Embryonic facial prominence (tissue), 1 donor: ENCODE results near the gene CCDC106.

ENCODE experiments used
- DNase-seq: peaks from one replicate; pipeline ENCODE4 v3.0.0-alpha.2; 2016; ENCODE audit errors: extremely low spot score

The CCDC106 gene

DNA sequence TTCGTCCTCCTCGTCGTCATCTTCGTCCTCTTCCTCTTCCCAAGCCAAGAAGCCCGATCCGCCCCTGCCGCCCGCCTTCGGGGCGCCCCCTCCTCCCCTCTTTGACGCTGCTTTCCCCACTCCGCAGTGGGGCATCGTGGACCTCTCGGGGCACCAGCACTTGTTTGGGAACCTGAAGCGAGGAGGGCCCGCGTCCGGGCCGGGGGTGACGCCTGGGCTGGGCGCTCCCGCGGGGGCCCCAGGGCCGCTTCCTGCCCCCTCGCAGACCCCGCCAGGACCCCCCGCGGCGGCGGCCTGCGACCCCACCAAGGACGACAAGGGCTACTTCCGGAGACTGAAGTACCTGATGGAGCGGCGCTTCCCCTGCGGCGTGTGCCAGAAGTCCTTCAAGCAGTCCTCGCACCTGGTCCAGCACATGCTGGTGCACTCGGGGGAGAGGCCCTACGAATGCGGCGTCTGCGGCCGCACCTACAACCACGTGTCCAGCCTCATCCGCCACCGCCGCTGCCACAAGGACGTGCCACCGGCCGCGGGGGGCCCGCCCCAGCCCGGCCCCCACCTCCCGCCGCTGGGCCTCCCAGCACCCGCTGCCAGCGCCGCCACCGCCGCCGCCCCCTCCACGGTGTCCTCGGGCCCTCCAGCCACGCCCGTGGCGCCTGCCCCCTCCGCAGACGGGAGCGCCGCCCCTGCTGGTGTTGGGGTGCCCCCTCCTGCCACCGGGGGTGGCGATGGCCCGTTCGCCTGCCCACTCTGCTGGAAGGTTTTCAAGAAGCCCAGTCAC is 33.9 kb upstream of the CCDC106 start:
- no peak for DNase-seq

DNA sequence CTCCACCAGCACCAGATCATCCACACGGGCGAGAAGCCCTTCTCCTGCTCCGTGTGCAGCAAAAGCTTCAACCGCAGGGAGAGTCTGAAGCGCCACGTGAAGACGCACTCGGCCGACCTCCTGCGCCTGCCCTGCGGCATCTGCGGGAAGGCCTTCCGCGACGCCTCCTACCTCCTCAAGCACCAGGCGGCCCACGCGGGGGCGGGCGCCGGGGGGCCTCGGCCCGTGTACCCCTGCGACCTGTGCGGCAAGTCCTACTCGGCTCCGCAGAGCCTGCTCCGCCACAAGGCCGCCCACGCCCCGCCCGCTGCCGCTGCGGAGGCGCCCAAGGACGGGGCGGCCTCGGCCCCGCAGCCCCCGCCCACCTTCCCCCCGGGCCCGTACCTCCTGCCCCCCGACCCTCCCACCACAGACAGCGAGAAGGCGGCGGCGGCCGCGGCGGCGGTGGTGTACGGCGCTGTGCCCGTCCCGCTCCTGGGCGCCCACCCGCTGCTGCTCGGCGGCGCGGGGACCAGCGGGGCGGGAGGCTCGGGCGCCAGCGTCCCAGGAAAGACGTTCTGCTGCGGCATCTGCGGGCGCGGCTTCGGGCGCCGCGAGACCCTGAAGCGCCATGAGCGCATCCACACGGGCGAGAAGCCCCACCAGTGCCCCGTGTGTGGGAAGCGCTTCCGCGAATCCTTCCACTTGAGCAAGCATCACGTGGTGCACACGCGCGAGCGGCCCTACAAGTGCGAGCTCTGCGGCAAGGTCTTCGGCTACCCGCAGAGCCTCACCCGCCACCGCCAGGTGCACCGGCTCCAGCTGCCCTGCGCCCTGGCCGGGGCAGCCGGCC is 33.1 kb upstream of the CCDC106 start:
- DNase-seq, result no peak

- no peak for DNase-seq
Measured at GRCh38 chr19:55615543-55616394, 32.2 kb upstream of the CCDC106 start.

- no peak for DNase-seq
Measured at GRCh38 chr19:55616395-55616875, 31.6 kb upstream of the CCDC106 start.

GRCh38 chr19:55617426-55617825 is 30.6 kb upstream of the CCDC106 start:
- DNase-seq, result no peak

GRCh38 chr19:55618426-55618825 is 29.6 kb upstream of the CCDC106 start:
- no peak for DNase-seq

DNA sequence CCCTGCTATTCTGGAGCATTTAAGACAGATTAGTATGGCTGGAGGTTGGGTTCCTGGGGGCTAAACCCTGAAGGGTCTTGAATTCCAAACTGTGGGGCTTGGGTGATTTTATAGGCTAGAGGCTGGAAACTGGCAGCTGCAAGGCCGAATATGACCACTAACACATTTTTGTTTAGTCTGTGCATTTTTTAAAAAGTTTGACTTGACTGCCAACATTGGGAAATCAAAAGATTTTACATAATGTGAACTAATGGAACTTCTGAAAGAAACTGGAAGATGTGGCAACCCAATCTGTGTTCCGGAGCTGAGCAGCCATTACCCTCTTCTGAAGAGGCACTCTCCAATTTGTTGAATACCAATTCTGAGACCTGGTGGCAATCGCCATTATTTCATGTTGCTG is 28.7 kb upstream of the CCDC106 start:
- DNase-seq, result no peak

- no peak for DNase-seq
Measured at GRCh38 chr19:55620410-55621204, 27.4 kb upstream of the CCDC106 start.

DNA sequence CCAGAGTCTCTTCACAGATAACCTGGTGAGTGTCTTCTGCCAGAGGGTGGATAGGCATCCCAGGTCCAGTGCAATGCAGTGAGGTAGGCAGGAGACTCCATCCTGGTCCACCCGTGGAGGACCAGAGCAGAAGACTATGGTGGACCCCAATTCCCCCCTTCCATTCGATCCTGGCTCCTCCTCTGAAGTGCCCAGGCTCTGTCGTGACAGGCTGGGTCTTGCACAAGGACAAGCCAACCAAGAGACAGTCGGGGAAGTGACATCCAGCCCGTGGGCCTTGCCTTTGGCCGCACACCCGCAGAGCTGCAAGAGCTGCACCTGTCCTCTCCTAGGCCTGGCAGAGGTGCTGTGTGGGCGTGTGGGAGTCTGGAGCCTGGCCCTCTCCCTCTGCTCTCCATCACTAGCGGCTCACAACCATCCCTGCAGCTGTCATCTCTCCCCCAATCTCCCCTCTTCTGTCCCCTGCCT is 26.8 kb upstream of the CCDC106 start:
- no peak for DNase-seq

- no peak for DNase-seq
Measured at GRCh38 chr19:55621673-55622231, 26.3 kb upstream of the CCDC106 start.

DNA sequence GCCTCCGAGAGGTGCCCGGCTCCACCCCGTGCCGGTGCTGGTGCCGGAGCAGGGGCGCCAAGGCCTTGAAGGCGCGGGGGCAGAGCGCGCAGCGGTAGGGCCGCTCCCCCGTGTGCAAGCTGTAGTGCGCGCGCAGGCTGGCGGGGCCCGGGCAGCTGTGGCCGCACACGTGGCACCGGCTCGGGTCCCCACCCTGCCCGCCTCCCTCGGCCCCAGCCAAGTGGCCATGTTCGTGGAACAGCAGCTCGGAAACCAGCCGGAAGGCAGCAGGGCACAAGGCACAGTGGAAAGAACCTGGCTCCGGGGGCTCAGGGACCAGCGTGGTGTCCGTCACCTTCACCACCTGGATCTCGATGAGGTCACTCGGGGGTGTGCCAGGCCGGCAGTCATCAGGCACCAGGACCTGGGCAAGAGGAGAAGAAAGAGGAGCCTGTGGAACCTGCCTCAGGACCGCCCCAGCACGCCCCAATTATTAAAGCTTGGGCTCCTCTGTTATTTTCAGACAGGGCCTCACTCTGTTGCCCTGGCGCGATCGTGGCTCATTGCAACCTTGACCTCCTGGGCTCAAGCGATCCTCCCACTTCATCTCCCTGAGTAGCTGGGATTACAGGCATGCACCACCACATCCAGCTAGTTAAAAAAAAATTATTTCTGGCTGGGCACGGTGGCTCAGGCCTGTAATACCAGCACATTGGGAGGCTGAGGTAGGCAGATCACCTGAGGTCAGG is 25.6 kb upstream of the CCDC106 start:
- no peak for DNase-seq

DNA sequence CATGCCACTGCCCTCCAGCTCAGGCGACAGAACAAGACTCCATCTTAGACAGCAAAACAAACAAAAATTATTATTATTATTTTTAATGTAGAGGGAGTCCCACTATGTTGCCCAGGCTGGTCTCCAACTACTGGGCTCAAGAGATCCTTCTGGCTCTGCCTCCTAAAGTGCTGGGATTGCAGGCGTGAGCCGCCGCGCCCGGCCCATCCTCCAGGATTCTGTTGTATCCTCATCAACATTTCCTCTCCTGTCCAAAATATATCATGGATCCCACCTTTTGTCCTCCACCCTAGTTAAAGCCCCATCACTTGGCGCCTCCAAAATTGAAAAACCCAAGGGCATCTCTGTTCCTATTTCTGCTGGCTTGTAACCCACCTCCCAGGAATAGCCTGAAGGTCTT is 24.9 kb upstream of the CCDC106 start:
- DNase-seq, result no peak

GRCh38 chr19:55623561-55623960 is 24.5 kb upstream of the CCDC106 start:
- DNase-seq, result no peak

GRCh38 chr19:55624109-55625003 is 23.7 kb upstream of the CCDC106 start, which contains the start of gene ZNF784:
TSS of gene ZNF784 (minus strand) at chr19:55624566. CDS start at chr19:55624561, 5 bp downstream.
- peak; percentile 91 for DNase-seq

DNA sequence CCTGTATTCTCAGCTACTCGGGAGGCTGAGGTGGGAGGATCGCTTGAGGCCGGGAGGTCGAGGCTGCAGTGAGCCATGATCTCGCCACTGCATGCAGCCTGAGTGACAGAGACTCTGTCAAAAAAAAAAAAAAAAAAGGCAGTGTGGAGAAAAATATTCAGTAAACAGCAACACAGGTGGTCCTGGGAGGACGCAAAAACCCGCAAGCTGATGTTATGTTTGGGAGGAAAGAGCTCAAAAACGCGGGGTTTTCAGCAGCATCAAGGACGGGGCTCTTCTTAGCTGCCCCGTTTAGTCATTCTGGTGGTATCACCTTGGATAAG is 23.0 kb upstream of the CCDC106 start:
- DNase-seq, result no peak

- DNase-seq, result no peak
Measured at GRCh38 chr19:55626350-55626749, 21.7 kb upstream of the CCDC106 start.

DNA sequence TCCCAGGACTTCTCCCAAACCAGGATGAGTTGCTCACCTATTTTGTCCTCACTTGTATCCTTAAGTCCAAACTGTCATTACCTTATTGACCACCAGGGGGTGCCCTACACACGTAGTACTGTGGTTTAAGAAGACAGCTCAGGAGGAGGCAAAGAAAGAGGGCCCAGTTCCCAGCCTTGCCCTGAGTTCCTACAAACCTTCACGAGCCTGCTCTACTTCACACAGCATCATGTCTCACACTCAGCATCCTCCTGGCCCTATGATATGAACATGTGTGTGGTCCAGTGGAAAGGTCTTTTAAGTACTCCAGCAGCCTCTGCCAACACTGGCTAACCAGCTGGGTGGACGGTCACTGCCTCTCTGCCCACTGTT is 15.6 kb upstream of the CCDC106 start:
- peak; percentile 51 for DNase-seq

DNA sequence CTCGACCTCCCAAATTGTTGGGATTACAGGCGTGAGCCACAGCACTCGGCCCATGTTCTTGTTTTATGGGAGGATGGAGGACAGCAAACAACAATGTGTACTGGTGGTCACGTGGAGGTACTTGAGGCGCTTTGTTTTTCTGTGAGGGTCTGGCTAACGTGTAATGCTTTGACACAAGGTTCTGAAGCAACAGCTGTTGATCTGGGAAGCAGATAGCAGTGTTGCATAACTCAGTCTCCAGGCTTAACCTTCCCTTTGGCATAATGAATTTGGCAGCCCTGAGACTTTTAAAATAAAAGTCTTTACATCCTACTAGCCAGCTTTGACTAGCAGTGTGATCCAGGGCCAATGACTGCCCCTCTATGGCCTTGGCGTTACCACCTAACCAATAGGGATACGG is 14.2 kb upstream of the CCDC106 start:
- no peak for DNase-seq

DNA sequence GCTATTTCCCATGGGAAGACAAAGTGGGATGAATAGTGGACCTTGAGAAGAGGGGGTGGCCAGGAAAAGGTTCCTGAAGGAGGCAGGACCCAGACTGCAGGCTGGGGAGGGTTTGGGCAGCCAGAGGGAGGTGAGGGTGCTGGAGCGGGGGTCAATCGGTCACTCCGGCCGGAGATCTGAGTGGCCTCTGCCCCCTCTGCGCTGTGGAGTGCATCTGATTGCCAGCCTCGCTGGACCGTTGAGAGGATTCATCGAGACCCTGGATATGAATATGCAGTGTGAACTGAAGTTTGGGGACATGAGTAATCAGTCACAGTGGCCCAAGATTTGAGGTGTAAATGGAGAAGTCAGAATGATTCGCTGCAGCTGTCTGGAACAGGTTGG is 12.7 kb upstream of the CCDC106 start:
- DNase-seq, result no peak
